IMR-90 (cell line): ENCODE measurements around the gene SORL1. TPM values are rescaled to one million over a fixed set of nuclear protein-coding genes. Genes with fewer than 3 reads are reported as not detected.

Source experiments
- ATAC-seq: fragments of 200-7000 bp; cut with Tn5 transposase; 2 replicates; pipeline ENCODE4 v1.9.1; 2020; ENCODE audit warnings: low read depth, mild to moderate bottlenecking, moderate library complexity
- BruUV-seq: library from RNA; stranded (reverse); fragments of 400-500 nt; replicated peaks from 2 replicates; lab custom pipeline; 2021; lab: Mats Ljungman, UMichigan
- CTCF ChIA-PET: fragments of 300-600 bp; formaldehyde crosslinking; extraction: SDS; loops from one replicate; lab custom pipeline; 2021; ENCODE audit warnings: antibody characterized with exemption; lab: Yijun Ruan, JAX
- POLR2A ChIA-PET: fragments of 300-600 bp; sonication (Branson Sonifier 250); formaldehyde crosslinking; loops from one replicate; lab custom pipeline; 2022; ENCODE audit warnings: antibody characterized with exemption; ENCODE audit not compliant: unreplicated experiment; lab: Charles Lee
- DNase-seq: peaks from one replicate; pipeline ENCODE4 v3.0.0; 2013
- H2AFZ ChIP-seq: replicated peaks from 2 replicates; pipeline ENCODE3; 2013; ENCODE audit warnings: low read length, mild to moderate bottlenecking; ENCODE audit not compliant: poor library complexity
- H2AK5ac ChIP-seq: 2 replicates; pipeline ENCODE4 v1.6.1; 2013; ENCODE audit warnings: low read depth, low read length, inconsistent platforms
- H2AK9ac ChIP-seq: replicated peaks from 2 replicates; pipeline ENCODE3; 2013; ENCODE audit warnings: mild to moderate bottlenecking, low read depth, low read length, moderate library complexity; ENCODE audit not compliant: poor library complexity
- H2BK120ac ChIP-seq: 2 replicates; pipeline ENCODE4 v1.6.1; 2013; ENCODE audit warnings: low read depth, low read length, inconsistent platforms
- H2BK15ac ChIP-seq: 3 replicates; pipeline ENCODE4 v1.6.1; 2013; ENCODE audit warnings: low read depth, low read length, inconsistent platforms
- H2BK20ac ChIP-seq: 2 replicates; pipeline ENCODE4 v1.6.1; 2013; ENCODE audit warnings: low read depth, mild to moderate bottlenecking, inconsistent platforms, low read length, moderate library complexity
- H2BK5ac ChIP-seq: 2 replicates; pipeline ENCODE4 v1.6.1; 2013; ENCODE audit warnings: mild to moderate bottlenecking, low read depth, low read length, inconsistent platforms; ENCODE audit not compliant: poor library complexity, severe bottlenecking
- H3K14ac ChIP-seq: replicated peaks from 2 replicates; pipeline ENCODE4 v1.6.1; 2013; ENCODE audit warnings: low read depth, low read length, inconsistent platforms
- H3K18ac ChIP-seq: 2 replicates; pipeline ENCODE4 v1.6.1; 2013; ENCODE audit warnings: low read depth, low read length, control low read depth
- H3K23ac ChIP-seq: 2 replicates; pipeline ENCODE4 v1.6.1; 2013; ENCODE audit warnings: low read depth, low read length, inconsistent platforms
- H3K27ac ChIP-seq: 2 replicates; pipeline ENCODE4 v1.5.1; 2013; ENCODE audit warnings: mild to moderate bottlenecking, control low read depth, low read length; ENCODE audit not compliant: insufficient read depth
- H3K27me3 ChIP-seq: 2 replicates; pipeline ENCODE4 v1.6.1; 2013; ENCODE audit warnings: low read length; ENCODE audit not compliant: control insufficient read depth, insufficient read depth
- H3K36me3 ChIP-seq: 2 replicates; pipeline ENCODE4 v1.6.1; 2013; ENCODE audit warnings: low read length, mixed read lengths; ENCODE audit not compliant: control insufficient read depth, insufficient read depth
- H3K4ac ChIP-seq: 2 replicates; pipeline ENCODE4 v1.6.1; 2013; ENCODE audit warnings: low read depth, low read length, inconsistent platforms
- H3K4me1 ChIP-seq: 2 replicates; pipeline ENCODE4 v1.6.1; 2013; ENCODE audit warnings: low read length, mixed read lengths; ENCODE audit not compliant: control insufficient read depth, insufficient read depth
- H3K4me2 ChIP-seq: 2 replicates; pipeline ENCODE4 v1.6.1; 2013; ENCODE audit warnings: low read depth, mild to moderate bottlenecking, control low read depth, low read length, moderate library complexity
- H3K4me3 ChIP-seq: 2 replicates; pipeline ENCODE4 v1.5.1; 2013; ENCODE audit warnings: low read depth, mild to moderate bottlenecking, control low read depth, low read length, moderate library complexity; ENCODE audit not compliant: insufficient read depth
- H3K56ac ChIP-seq: 2 replicates; pipeline ENCODE4 v1.6.1; 2013; ENCODE audit warnings: low read length, inconsistent platforms; ENCODE audit not compliant: insufficient read depth; ENCODE audit errors: extremely low read depth
- H3K79me1 ChIP-seq, 2 experiments: 2 replicates each; pipeline ENCODE4 v1.6.1; 2013; ENCODE audit warnings: low read length in 2 of 2, inconsistent platforms in 1 of 2, low read depth in 1 of 2
- H3K9ac ChIP-seq: 2 replicates; pipeline ENCODE4 v1.6.1; 2013; ENCODE audit warnings: low read depth, low read length, control low read depth
- H3K9me1 ChIP-seq: 2 replicates; pipeline ENCODE4 v1.6.1; 2013; ENCODE audit warnings: low read length, inconsistent platforms; ENCODE audit not compliant: insufficient read depth
- H3K9me3 ChIP-seq: 2 replicates; pipeline ENCODE4 v1.6.1; 2013; ENCODE audit warnings: low read length; ENCODE audit not compliant: control insufficient read depth, insufficient read depth
- H4K20me1 ChIP-seq: 2 replicates; pipeline ENCODE4 v1.6.1; 2013; ENCODE audit warnings: low read length, inconsistent platforms; ENCODE audit not compliant: insufficient read depth
- H4K5ac ChIP-seq: 2 replicates; pipeline ENCODE4 v1.6.1; 2013; ENCODE audit warnings: mild to moderate bottlenecking, low read depth, low read length, control low read depth
- H4K8ac ChIP-seq, 2 experiments: 2 replicates each; pipeline ENCODE4 v1.6.1; 2013; ENCODE audit warnings: low read depth in 2 of 2, low read length in 2 of 2, control low read depth in 1 of 2, inconsistent platforms in 1 of 2
- H4K91ac ChIP-seq: 2 replicates; pipeline ENCODE4 v1.6.1; 2013; ENCODE audit warnings: low read depth, low read length, inconsistent platforms; ENCODE audit not compliant: insufficient read depth
- BHLHE40 ChIP-seq: fragments of 150-350 bp; IDR thresholded peaks from 2 replicates; pipeline ENCODE4 v1.6.1; 2016; ENCODE audit warnings: mild to moderate bottlenecking, low read depth, low read length
- ELK1 ChIP-seq: fragments of 150-350 bp; IDR thresholded peaks from 2 replicates; pipeline ENCODE4 v1.6.1; 2016; ENCODE audit warnings: low read depth, mild to moderate bottlenecking, low read length, moderate library complexity, borderline replicate concordance
- MAFK ChIP-seq: IDR thresholded peaks from 2 replicates; pipeline ENCODE4 v1.6.1; 2012; ENCODE audit warnings: low read depth, low read length, improper control_type of control experiment
- RAD21 ChIP-seq: IDR thresholded peaks from 2 replicates; pipeline ENCODE4 v1.6.1; 2012; ENCODE audit warnings: low read length, improper control_type of control experiment
- SMC3 ChIP-seq: fragments of 150-350 bp; IDR thresholded peaks from 2 replicates; pipeline ENCODE4 v1.6.1; 2016; ENCODE audit warnings: low read depth, mild to moderate bottlenecking, antibody characterized with exemption, low read length, moderate library complexity
- USF2 ChIP-seq: fragments of 150-350 bp; IDR thresholded peaks from 2 replicates; pipeline ENCODE4 v1.6.1; 2017; ENCODE audit warnings: mild to moderate bottlenecking, antibody characterized with exemption, low read length, low read depth
- WGBS, 2 experiments: methylation state at CpG; one replicate each; pipeline versions ENCODE4 v1.1.5 to v1.1.7; 2013; ENCODE audit warnings: missing lambda C conversion rate in 2 of 2; ENCODE audit not compliant: insufficient read length in 1 of 2; ENCODE audit errors: extremely low coverage in 2 of 2; 5-methylcytosine and 5-hydroxymethylcytosine counted together
- dilution Hi-C: fragments of 300-500 bp; cut with HindIII; formaldehyde crosslinking; loops from one replicate; pipeline ENCODE4 v1.14.3; 2018; ENCODE audit warnings: low sequenced_read_pairs; ENCODE audit not compliant: unreplicated experiment
- in situ Hi-C: fragments of 300-500 bp; cut with MboI; formaldehyde crosslinking; loops from 3 replicates; pipeline ENCODE4 v1.14.3; 2019; ENCODE audit warnings: low sequenced_read_pairs, inconsistent platforms, mixed read lengths
- intact Hi-C: fragments of 100-400 bp; cut with micrococcal nuclease; formaldehyde crosslinking; loops from 2 replicates; pipeline ENCODE4 v1.10.0; 2022
- polyA plus RNA-seq, 3 experiments: library from polyadenylated mRNA; depleted of rRNA; stranded (reverse); fragments of >200 nt; gene quantifications; 2 replicates each; pipeline ENCODE4 v1.2.3, GENCODE V29; 2012; ENCODE audit warnings: low replicate concordance in 1 of 3
- total RNA-seq: library from RNA; depleted of rRNA; stranded (reverse); fragments of >200 nt; gene quantifications from 2 replicates; pipeline ENCODE4 v1.2.3, GENCODE V29; 2012

SORL1 gene
- total and polyA plus RNA-seq, 2 of the 4 experiments (the other 2 are of a cell fraction): 1.0 to 2.0 TPM

- dilution Hi-C loops: no loop called here
- BruUV-seq: no TSS peak
Observed at GRCh38 chr11:121654259-121654842, 202.2 kb downstream of the SORL1 start.

More at GRCh38 chr11:121654259-121654842, 202.2 kb downstream of the SORL1 start:
- WGBS, 2 experiments: 93% methylated on average over 2 of the region's 8 CpGs; no CpG with 5 or more reads in 1 of the 2 experiments
- TF ChIP-seq BHLHE40: no peak
- no peak for TF ChIP-seq ELK1
- TF ChIP-seq SMC3: no peak
- no peak for TF ChIP-seq RAD21
- TF ChIP-seq USF2: no peak
- TF ChIP-seq MAFK: no peak
- H3K4me3 ChIP-seq: no peak overlapping the region
- H2BK5ac ChIP-seq: peak overlapping the region; percentile 90
- no peaks in the 10 kb centered on the region for H3K36me3 ChIP-seq
- no peaks in the 10 kb centered on the region for H3K9me3 ChIP-seq
- H2AK5ac ChIP-seq: peak overlapping the region; percentile 56
- H2AFZ ChIP-seq: peak overlapping the region; percentile 88
- peak overlapping the region; percentile 87 for H3K4ac ChIP-seq
- H4K20me1 ChIP-seq: no peaks in the 10 kb centered on the region
- H4K5ac ChIP-seq: peak overlapping the region; percentile 80
- peak overlapping the region; percentile 83; the same call in 1 of the 2 replicates for H3K27ac ChIP-seq
- ChIA-PET POLR2A (interaction anchor here (0.9 to 1.6 kb wide), 4 partner anchors 10 to 526 kb away, joined by 4 to 7 read pairs (median 4); no protein-coding TSS in a partner anchor), CTCF (interaction anchor here (0.5 to 2.7 kb wide), 10 partner anchors 10 to 851 kb away, joined by 3 to 9 read pairs (median 4); no protein-coding TSS in a partner anchor)
- no peak for DNase-seq
- intact Hi-C loops: loop anchor here (2.0 kb wide), 2 partner anchors 60 to 384 kb away; no protein-coding TSS in a partner anchor
- H3K79me1 ChIP-seq: peaks cover 13 to 39% of the 10 kb centered on the region in 2 experiments; a peak in 3 of 4 replicates
- H2BK20ac ChIP-seq: peak overlapping the region; percentile 95
- H3K56ac ChIP-seq: peak overlapping the region; percentile 78
- peak overlapping the region; percentile 50 to 92 for H4K8ac ChIP-seq
- peak overlapping the region; percentile 68 for H3K9ac ChIP-seq
- H3K4me2 ChIP-seq: peak overlapping the region; percentile 73
- in situ Hi-C loops: loop anchor here (5.0 kb wide), 2 partner anchors 448 to 853 kb away; no protein-coding TSS in a partner anchor
- H2BK15ac ChIP-seq: peak overlapping the region; percentile 52
- H3K14ac ChIP-seq: peak overlapping the region; percentile 88
- peak overlapping the region; percentile 77 for H3K18ac ChIP-seq
- no peaks in the 10 kb centered on the region for H3K27me3 ChIP-seq
- peaks cover 16% of the 10 kb centered on the region for H3K9me1 ChIP-seq
- no peak for ATAC-seq
- H4K91ac ChIP-seq: peak overlapping the region; percentile 94
- H3K4me1 ChIP-seq: peaks cover 37% of the 10 kb centered on the region
- peak overlapping the region; percentile 96 for H2BK120ac ChIP-seq
- H2AK9ac ChIP-seq: peak overlapping the region; percentile 35
- H3K23ac ChIP-seq: peak overlapping the region; percentile 85
